ENCODE measurements around the gene SNAI3.

The SNAI3 gene

GRCh38 chr16:88691924-88692560, 5.7 kb upstream of the SNAI3 start:
- Histone ChIP-seq H3K4me2 (ENCODE audit: low read length) (no peak overlapping the region), H3K4me1 (ENCODE audit: control insufficient read depth in 1 of 2, insufficient read depth in 2 of 2, low read length in 2 of 2) (no peaks in the 10 kb centered on the region), H3K36me3 (ENCODE audit: control insufficient read depth in 1 of 2, insufficient read depth in 2 of 2, low read length in 2 of 2) (peaks cover under 1 to 1% of the 10 kb centered on the region in 2 experiments), H3K23ac (ENCODE audit: low read length) (no peak overlapping the region), H3K9me3 (ENCODE audit: insufficient read depth, low read depth, low read length) (no peaks in the 10 kb centered on the region), H2AFZ (ENCODE audit: insufficient read depth, low read length, poor library complexity) (no peak overlapping the region), H3K27me3 (ENCODE audit: insufficient read depth, low read length) (no peaks in the 10 kb centered on the region), H2BK12ac (ENCODE audit: low read length) (no peak overlapping the region), H3K4me3 (ENCODE audit: low read depth, low read length) (no peak overlapping the region), H2AK5ac (ENCODE audit: low read length) (no peak overlapping the region), H4K91ac (ENCODE audit: low read depth, low read length) (no peak overlapping the region), H3K18ac (ENCODE audit: low read length) (no peak overlapping the region), H3K4ac (ENCODE audit: low read depth, low read length) (no peak overlapping the region), H3K9ac (ENCODE audit: low read length) (no peak overlapping the region), H4K12ac (ENCODE audit: low read depth, low read length) (no peak overlapping the region), H3K27ac (ENCODE audit: low read depth, low read length) (no peak overlapping the region), H2BK120ac (ENCODE audit: insufficient read depth, low read length, poor library complexity) (no peak overlapping the region), H3K14ac (ENCODE audit: low read length) (no peak overlapping the region), H4K8ac (ENCODE audit: low read depth, low read length) (no peak overlapping the region), H2BK5ac (ENCODE audit: low read depth, low read length, poor library complexity) (no peak overlapping the region), H3K79me2 (ENCODE audit: control insufficient read depth, insufficient read depth, low read length, poor library complexity) (no peaks in the 10 kb centered on the region), H3K79me1 (ENCODE audit: low read length) (no peaks in the 10 kb centered on the region)
- DNase-seq: no peak
- no CpG with 5 or more reads among the region's 26 CpGs for WGBS (ENCODE audit: extremely low coverage, insufficient coverage, insufficient read length)

GRCh38 chr16:88691129-88691813, 5.0 kb upstream of the SNAI3 start:
- Histone ChIP-seq H3K27ac (ENCODE audit: low read depth, low read length) (no peak overlapping the region), H3K27me3 (ENCODE audit: insufficient read depth, low read length) (no peaks in the 10 kb centered on the region), H2BK5ac (ENCODE audit: low read depth, low read length, poor library complexity) (no peak overlapping the region), H3K79me2 (ENCODE audit: control insufficient read depth, insufficient read depth, low read length, poor library complexity) (no peaks in the 10 kb centered on the region), H3K9ac (ENCODE audit: low read length) (no peak overlapping the region), H2AFZ (ENCODE audit: insufficient read depth, low read length, poor library complexity) (no peak overlapping the region), H4K12ac (ENCODE audit: low read depth, low read length) (no peak overlapping the region), H4K91ac (ENCODE audit: low read depth, low read length) (no peak overlapping the region), H3K4me3 (ENCODE audit: low read depth, low read length) (no peak overlapping the region), H3K18ac (ENCODE audit: low read length) (no peak overlapping the region), H3K4me1 (ENCODE audit: control insufficient read depth in 1 of 2, insufficient read depth in 2 of 2, low read length in 2 of 2) (peaks cover 3 to 4% of the 10 kb centered on the region in 2 experiments), H3K79me1 (ENCODE audit: low read length) (no peaks in the 10 kb centered on the region), H4K8ac (ENCODE audit: low read depth, low read length) (no peak overlapping the region), H2BK12ac (ENCODE audit: low read length) (no peak overlapping the region), H3K36me3 (ENCODE audit: control insufficient read depth in 1 of 2, insufficient read depth in 2 of 2, low read length in 2 of 2) (no peaks in the 10 kb centered on the region), H3K4me2 (ENCODE audit: low read length) (no peak overlapping the region), H3K14ac (ENCODE audit: low read length) (no peak overlapping the region), H2BK120ac (ENCODE audit: insufficient read depth, low read length, poor library complexity) (no peak overlapping the region), H3K23ac (ENCODE audit: low read length) (no peak overlapping the region), H2AK5ac (ENCODE audit: low read length) (no peak overlapping the region), H3K4ac (ENCODE audit: low read depth, low read length) (no peak overlapping the region), H3K9me3 (ENCODE audit: insufficient read depth, low read depth, low read length) (no peaks in the 10 kb centered on the region)
- no CpG with 5 or more reads among the region's 33 CpGs for WGBS (ENCODE audit: extremely low coverage, insufficient coverage, insufficient read length)
- no peak for DNase-seq

- Histone ChIP-seq H3K36me3 (ENCODE audit: control insufficient read depth in 1 of 2, insufficient read depth in 2 of 2, low read length in 2 of 2) (no peaks in the 10 kb centered on the region), H3K4me2 (ENCODE audit: low read length) (no peak overlapping the region), H2AFZ (ENCODE audit: insufficient read depth, low read length, poor library complexity) (no peak overlapping the region), H3K4me3 (ENCODE audit: low read depth, low read length) (no peak overlapping the region), H4K91ac (ENCODE audit: low read depth, low read length) (no peak overlapping the region), H3K27me3 (ENCODE audit: insufficient read depth, low read length) (peaks cover under 1% of the 10 kb centered on the region), H3K4me1 (ENCODE audit: control insufficient read depth in 1 of 2, insufficient read depth in 2 of 2, low read length in 2 of 2) (peaks cover 6 to 10% of the 10 kb centered on the region in 2 experiments), H3K9ac (ENCODE audit: low read length) (no peak overlapping the region), H2BK120ac (ENCODE audit: insufficient read depth, low read length, poor library complexity) (no peak overlapping the region), H3K18ac (ENCODE audit: low read length) (no peak overlapping the region), H3K14ac (ENCODE audit: low read length) (no peak overlapping the region), H2BK5ac (ENCODE audit: low read depth, low read length, poor library complexity) (no peak overlapping the region), H3K23ac (ENCODE audit: low read length) (no peak overlapping the region), H2BK12ac (ENCODE audit: low read length) (no peak overlapping the region), H3K79me2 (ENCODE audit: control insufficient read depth, insufficient read depth, low read length, poor library complexity) (no peaks in the 10 kb centered on the region), H3K79me1 (ENCODE audit: low read length) (no peaks in the 10 kb centered on the region), H4K8ac (ENCODE audit: low read depth, low read length) (no peak overlapping the region), H4K12ac (ENCODE audit: low read depth, low read length) (no peak overlapping the region), H2AK5ac (ENCODE audit: low read length) (no peak overlapping the region), H3K9me3 (ENCODE audit: insufficient read depth, low read depth, low read length) (peaks cover 2% of the 10 kb centered on the region), H3K27ac (ENCODE audit: low read depth, low read length) (no peak overlapping the region), H3K4ac (ENCODE audit: low read depth, low read length) (no peak overlapping the region)
- DNase-seq: no peak
- WGBS (ENCODE audit: extremely low coverage, insufficient coverage, insufficient read length): no CpG with 5 or more reads among the region's 21 CpGs
Measured at GRCh38 chr16:88690341-88691128, 4.2 kb upstream of the SNAI3 start.

GRCh38 chr16:88688013-88688778, 1.9 kb upstream of the SNAI3 start:
- H4K12ac ChIP-seq (ENCODE audit: low read depth, low read length): no peak overlapping the region
- no peak overlapping the region for H3K4me3 ChIP-seq (ENCODE audit: low read depth, low read length)
- H3K79me2 ChIP-seq (ENCODE audit: control insufficient read depth, insufficient read depth, low read length, poor library complexity): no peaks in the 10 kb centered on the region
- no CpG with 5 or more reads among the region's 28 CpGs for WGBS (ENCODE audit: extremely low coverage, insufficient coverage, insufficient read length)
- H3K79me1 ChIP-seq (ENCODE audit: low read length): no peaks in the 10 kb centered on the region
- no peak overlapping the region for H2AK5ac ChIP-seq (ENCODE audit: low read length)
- H3K14ac ChIP-seq (ENCODE audit: low read length): no peak overlapping the region
- no peak overlapping the region for H4K91ac ChIP-seq (ENCODE audit: low read depth, low read length)
- H4K8ac ChIP-seq (ENCODE audit: low read depth, low read length): no peak overlapping the region
- no peak overlapping the region for H2AFZ ChIP-seq (ENCODE audit: insufficient read depth, low read length, poor library complexity)
- no peak for DNase-seq
- no peak overlapping the region for H2BK5ac ChIP-seq (ENCODE audit: low read depth, low read length, poor library complexity)
- no peak overlapping the region for H3K27ac ChIP-seq (ENCODE audit: low read depth, low read length)
- no peak overlapping the region for H3K18ac ChIP-seq (ENCODE audit: low read length)
- H3K9me3 ChIP-seq (ENCODE audit: insufficient read depth, low read depth, low read length): peaks cover 4% of the 10 kb centered on the region
- H2BK120ac ChIP-seq (ENCODE audit: insufficient read depth, low read length, poor library complexity): no peak overlapping the region
- no peak overlapping the region for H3K23ac ChIP-seq (ENCODE audit: low read length)
- peaks cover 6 to 10% of the 10 kb centered on the region in 2 experiments for H3K4me1 ChIP-seq (ENCODE audit: control insufficient read depth in 1 of 2, insufficient read depth in 2 of 2, low read length in 2 of 2)
- no peak overlapping the region for H3K4ac ChIP-seq (ENCODE audit: low read depth, low read length)
- H2BK12ac ChIP-seq (ENCODE audit: low read length): no peak overlapping the region
- H3K9ac ChIP-seq (ENCODE audit: low read length): no peak overlapping the region
- no peak overlapping the region for H3K4me2 ChIP-seq (ENCODE audit: low read length)
- H3K27me3 ChIP-seq (ENCODE audit: insufficient read depth, low read length): peaks cover 5% of the 10 kb centered on the region
- no peaks in the 10 kb centered on the region for H3K36me3 ChIP-seq (ENCODE audit: control insufficient read depth in 1 of 2, insufficient read depth in 2 of 2, low read length in 2 of 2)
